Astrocyte (in vitro differentiated cells and primary cell): ENCODE data around the gene CST9L. TPM values are rescaled to one million over a fixed set of nuclear protein-coding genes. Genes with fewer than 3 reads are reported as not detected.

Experiments
- DNase-seq: peaks from one replicate; pipeline ENCODE4 v3.0.0-alpha.2; 2010; ENCODE audit warnings: low read depth
- FAIRE-seq: peaks from 2 replicates; lab custom pipeline; 2011; peaks lifted over from hg19 to GRCh38; lab: Jason Lieb, UNC
- H2AFZ ChIP-seq: 2 replicates; pipeline ENCODE4 v1.6.0; 2012; ENCODE audit warnings: low read depth, low read length, inconsistent platforms
- H3K27ac ChIP-seq: 2 replicates; pipeline ENCODE4 v1.5.1; 2011; ENCODE audit warnings: low read depth, low read length, inconsistent platforms
- H3K27me3 ChIP-seq: 2 replicates; pipeline ENCODE4 v1.6.0; 2011; ENCODE audit warnings: low read length, inconsistent platforms; ENCODE audit not compliant: insufficient read depth
- H3K36me3 ChIP-seq: 2 replicates; pipeline ENCODE4 v1.5.1; 2011; ENCODE audit warnings: low read length, inconsistent platforms; ENCODE audit not compliant: insufficient read depth
- H3K4me1 ChIP-seq: 2 replicates; pipeline ENCODE4 v1.5.1; 2011; ENCODE audit warnings: low read length, inconsistent platforms; ENCODE audit not compliant: insufficient read depth
- H3K4me2 ChIP-seq: 2 replicates; pipeline ENCODE4 v1.6.0; 2012; ENCODE audit warnings: low read length, inconsistent platforms
- H3K4me3 ChIP-seq: 2 replicates; pipeline ENCODE4 v1.5.1; 2011; ENCODE audit warnings: low read depth, mild to moderate bottlenecking, low read length, inconsistent platforms; ENCODE audit not compliant: insufficient read depth
- H3K79me2 ChIP-seq: 2 replicates; pipeline ENCODE4 v1.6.0; 2012; ENCODE audit warnings: mild to moderate bottlenecking, low read length, inconsistent platforms; ENCODE audit not compliant: insufficient read depth
- H3K9ac ChIP-seq: 2 replicates; pipeline ENCODE4 v1.6.0; 2012; ENCODE audit warnings: mild to moderate bottlenecking, low read length, inconsistent platforms
- H3K9me3 ChIP-seq: 2 replicates; pipeline ENCODE4 v1.5.1; 2012; ENCODE audit warnings: low read depth, mild to moderate bottlenecking, low read length, inconsistent platforms; ENCODE audit not compliant: insufficient read depth
- H4K20me1 ChIP-seq: 2 replicates; pipeline ENCODE4 v1.6.0; 2012; ENCODE audit warnings: low read length, inconsistent platforms; ENCODE audit not compliant: insufficient read depth
- H3K27ac Mint-ChIP-seq: one replicate; pipeline ENCODE4 v1.8.0; 2021; ENCODE audit warnings: mild to moderate bottlenecking, mixed read lengths; ENCODE audit not compliant: unreplicated experiment
- H3K27me3 Mint-ChIP-seq: one replicate; pipeline ENCODE4 v1.8.0; 2021; ENCODE audit warnings: low read depth, mixed read lengths; ENCODE audit not compliant: unreplicated experiment
- H3K36me3 Mint-ChIP-seq: one replicate; pipeline ENCODE4 v1.8.0; 2021; ENCODE audit warnings: low read depth, mixed read lengths; ENCODE audit not compliant: unreplicated experiment
- H3K4me1 Mint-ChIP-seq: one replicate; pipeline ENCODE4 v1.8.0; 2021; ENCODE audit warnings: low read depth, mixed read lengths; ENCODE audit not compliant: unreplicated experiment
- H3K4me3 Mint-ChIP-seq: one replicate; pipeline ENCODE4 v1.8.0; 2021; ENCODE audit warnings: mild to moderate bottlenecking, moderate library complexity, mixed read lengths; ENCODE audit not compliant: unreplicated experiment
- H3K9me3 Mint-ChIP-seq: one replicate; pipeline ENCODE4 v1.8.0; 2021; ENCODE audit warnings: mild to moderate bottlenecking, mixed read lengths; ENCODE audit not compliant: unreplicated experiment
- EZH2 ChIP-seq: IDR thresholded peaks from 2 replicates; pipeline ENCODE4 v1.6.1; 2012; ENCODE audit warnings: mild to moderate bottlenecking, low read length, inconsistent platforms; ENCODE audit not compliant: insufficient read depth
- total RNA-seq: library from RNA; stranded (reverse); gene quantifications from 2 replicates; pipeline ENCODE4 v1.2.1, GENCODE V29; 2021
- TF ChIP-seq, protein P1 (sequence below): IDR thresholded peaks from 2 replicates; pipeline ENCODE4 v1.5.1; 2011; ENCODE audit warnings: low read depth, mild to moderate bottlenecking, inconsistent platforms, low read length, moderate library complexity; ENCODE audit not compliant: insufficient read depth

The CST9L gene
- total RNA-seq, 1 donor from 2014 or later: not detected

DNA sequence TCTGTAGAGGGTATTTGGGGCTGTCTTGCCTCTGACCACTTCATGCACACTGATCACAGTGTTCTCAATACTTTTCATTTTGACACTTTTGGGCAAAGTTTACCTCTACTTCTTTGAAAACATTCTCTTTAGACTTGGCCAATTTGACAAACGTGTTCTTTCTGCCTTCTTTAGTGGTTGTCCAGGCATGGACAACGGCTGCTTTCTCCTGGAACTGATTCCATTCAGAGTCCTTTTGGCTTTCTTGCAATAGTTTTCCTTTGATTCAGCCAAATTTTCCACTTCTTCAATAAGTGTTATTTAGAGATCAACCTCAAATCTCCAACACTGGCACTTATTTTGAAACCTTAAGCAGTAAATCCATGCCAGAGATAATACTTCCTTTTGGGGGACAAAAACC is 44.1 kb upstream of the CST9L start:
- H3K4me2 ChIP-seq: no peak overlapping the region
- no peak overlapping the region for H3K27ac ChIP-seq
- no peaks in the 10 kb centered on the region for H3K79me2 ChIP-seq
- peaks cover 3% of the 10 kb centered on the region for H3K27me3 ChIP-seq
- Mint-ChIP-seq H3K4me1 (peaks cover 1% of the 10 kb centered on the region), H3K27me3 (peaks cover 13% of the 10 kb centered on the region), H3K9me3 (peaks cover 3% of the 10 kb centered on the region), H3K36me3 (no peaks in the 10 kb centered on the region), H3K27ac (no peak overlapping the region), H3K4me3 (no peak overlapping the region)
- H3K4me1 ChIP-seq: no peaks in the 10 kb centered on the region
- H3K4me3 ChIP-seq: no peak overlapping the region
- no peaks in the 10 kb centered on the region for H3K36me3 ChIP-seq
- no peak overlapping the region for H3K9ac ChIP-seq
- TF ChIP-seq EZH2: no peak
- TF ChIP-seq, protein P1, sequence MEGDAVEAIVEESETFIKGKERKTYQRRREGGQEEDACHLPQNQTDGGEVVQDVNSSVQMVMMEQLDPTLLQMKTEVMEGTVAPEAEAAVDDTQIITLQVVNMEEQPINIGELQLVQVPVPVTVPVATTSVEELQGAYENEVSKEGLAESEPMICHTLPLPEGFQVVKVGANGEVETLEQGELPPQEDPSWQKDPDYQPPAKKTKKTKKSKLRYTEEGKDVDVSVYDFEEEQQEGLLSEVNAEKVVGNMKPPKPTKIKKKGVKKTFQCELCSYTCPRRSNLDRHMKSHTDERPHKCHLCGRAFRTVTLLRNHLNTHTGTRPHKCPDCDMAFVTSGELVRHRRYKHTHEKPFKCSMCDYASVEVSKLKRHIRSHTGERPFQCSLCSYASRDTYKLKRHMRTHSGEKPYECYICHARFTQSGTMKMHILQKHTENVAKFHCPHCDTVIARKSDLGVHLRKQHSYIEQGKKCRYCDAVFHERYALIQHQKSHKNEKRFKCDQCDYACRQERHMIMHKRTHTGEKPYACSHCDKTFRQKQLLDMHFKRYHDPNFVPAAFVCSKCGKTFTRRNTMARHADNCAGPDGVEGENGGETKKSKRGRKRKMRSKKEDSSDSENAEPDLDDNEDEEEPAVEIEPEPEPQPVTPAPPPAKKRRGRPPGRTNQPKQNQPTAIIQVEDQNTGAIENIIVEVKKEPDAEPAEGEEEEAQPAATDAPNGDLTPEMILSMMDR: no peak
- FAIRE-seq (no peak), DNase-seq (no peak)
- no peaks in the 10 kb centered on the region for H3K9me3 ChIP-seq
- no peak overlapping the region for H2AFZ ChIP-seq
- no peaks in the 10 kb centered on the region for H4K20me1 ChIP-seq

DNA sequence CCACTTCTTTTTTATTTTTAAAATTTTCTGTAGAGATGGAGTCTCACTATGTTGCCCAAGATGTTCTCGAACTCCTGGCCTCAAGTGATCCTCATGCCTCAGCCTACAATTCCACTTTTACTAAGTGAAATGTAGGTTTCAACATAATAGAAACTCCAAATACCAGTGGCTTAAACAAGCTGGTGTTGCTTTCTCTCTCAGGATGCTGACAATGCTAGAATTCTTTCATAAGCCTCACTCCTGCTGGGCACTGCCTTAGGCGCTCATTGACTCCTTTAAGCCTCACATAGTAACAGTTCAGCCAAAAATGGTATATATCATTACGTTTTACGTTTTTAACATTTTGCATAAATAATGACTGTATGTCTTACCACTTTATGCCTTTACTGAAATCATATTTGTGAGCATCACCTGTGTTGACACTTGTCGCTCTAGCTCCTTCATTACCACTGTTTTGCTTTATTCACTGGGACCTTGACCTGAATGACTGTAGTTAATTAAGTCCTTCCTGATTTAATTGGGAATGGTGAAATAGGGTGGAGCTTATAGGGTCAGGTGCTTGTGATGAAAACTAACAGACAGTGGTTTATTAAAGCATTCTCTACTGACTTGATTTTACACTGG is 41.3 kb upstream of the CST9L start:
- Histone ChIP-seq H3K9ac (no peak overlapping the region), H2AFZ (no peak overlapping the region), H3K4me1 (no peaks in the 10 kb centered on the region), H3K27ac (no peak overlapping the region), H3K27me3 (peaks cover 8% of the 10 kb centered on the region), H4K20me1 (no peaks in the 10 kb centered on the region), H3K36me3 (no peaks in the 10 kb centered on the region), H3K79me2 (no peaks in the 10 kb centered on the region), H3K4me3 (no peak overlapping the region), H3K4me2 (no peak overlapping the region), H3K9me3 (no peaks in the 10 kb centered on the region)
- DNase-seq (no peak), FAIRE-seq (no peak)
- Mint-ChIP-seq H3K27me3 (peaks cover 32% of the 10 kb centered on the region), H3K36me3 (no peaks in the 10 kb centered on the region), H3K4me3 (no peak overlapping the region), H3K9me3 (no peaks in the 10 kb centered on the region), H3K4me1 (peaks cover 13% of the 10 kb centered on the region), H3K27ac (no peak overlapping the region)
- TF ChIP-seq, protein P1: no peak
- no peak for TF ChIP-seq EZH2

DNA sequence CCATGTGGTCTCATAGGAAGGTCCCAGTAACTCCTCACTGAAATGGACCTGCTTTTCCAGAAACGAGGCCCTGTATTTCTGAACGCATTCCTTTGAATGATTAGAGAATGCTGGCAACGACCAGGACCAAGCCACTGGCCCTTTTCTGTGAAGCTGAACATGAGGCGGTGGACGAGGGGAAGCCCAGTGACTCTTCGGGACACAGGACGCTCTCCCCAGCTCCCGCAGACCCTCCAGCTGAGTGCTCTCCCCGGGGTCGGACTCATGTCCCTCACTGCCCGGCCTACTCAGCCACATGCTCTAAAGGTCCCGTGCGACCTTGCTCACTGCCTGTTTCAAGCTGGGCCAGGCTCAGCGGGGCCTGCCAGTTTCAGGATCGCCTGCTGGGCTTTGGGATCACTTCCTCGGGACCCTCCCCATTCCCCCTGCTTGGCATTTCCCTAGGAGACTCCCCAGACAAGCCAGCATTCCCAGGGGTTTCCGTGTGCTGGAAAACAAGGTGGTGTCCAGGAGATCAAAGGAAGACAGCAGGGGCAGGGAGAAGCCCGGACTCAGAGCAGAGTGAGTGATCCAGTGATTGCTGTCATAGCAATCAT is 40.1 kb upstream of the CST9L start:
- H3K27ac Mint-ChIP-seq: no peak overlapping the region
- Histone ChIP-seq H3K79me2 (no peaks in the 10 kb centered on the region), H3K36me3 (no peaks in the 10 kb centered on the region), H3K27me3 (peaks cover 8% of the 10 kb centered on the region), H3K9me3 (no peaks in the 10 kb centered on the region), H3K27ac (no peak overlapping the region), H3K4me1 (no peaks in the 10 kb centered on the region), H3K4me2 (no peak overlapping the region), H4K20me1 (no peaks in the 10 kb centered on the region), H2AFZ (no peak overlapping the region), H3K4me3 (no peak overlapping the region), H3K9ac (no peak overlapping the region)
- TF ChIP-seq EZH2: no peak
- H3K36me3 Mint-ChIP-seq: no peaks in the 10 kb centered on the region
- DNase-seq: no peak
- FAIRE-seq: no peak
- H3K27me3 Mint-ChIP-seq: peaks cover 41% of the 10 kb centered on the region
- no peak overlapping the region for H3K4me3 Mint-ChIP-seq
- peaks cover 17% of the 10 kb centered on the region for H3K4me1 Mint-ChIP-seq
- H3K9me3 Mint-ChIP-seq: no peaks in the 10 kb centered on the region
